Kidney (tissue), 14 donors: ENCODE measurements around the gene ARSG. TPM values are rescaled to one million over a fixed set of nuclear protein-coding genes. Genes with fewer than 3 reads are reported as not detected.
A peak's percentile ranks its signal among the peaks of the same experiment; 100 is the strongest.

Experiments used
- DNase-seq, 5 donors: peaks; one replicate each; pipeline ENCODE4 v3.0.0-alpha.2; 2013 to 2020
- FAIRE-seq: peaks from 2 replicates; lab custom pipeline; 2012; peaks lifted over from hg19 to GRCh38; lab: Jason Lieb, UNC
- H3K27ac ChIP-seq, 2 donors: one replicate each; pipeline ENCODE4 v1.7.0; 2013; ENCODE audit warnings: low read depth in 2 of 2, low read length in 2 of 2, inconsistent platforms in 1 of 2
- H3K27me3 ChIP-seq: one replicate; pipeline ENCODE4 v1.7.1; 2013; ENCODE audit warnings: low read length, inconsistent platforms; ENCODE audit not compliant: control insufficient read depth, insufficient read depth
- H3K36me3 ChIP-seq, 3 donors: one replicate each; pipeline versions ENCODE4 v1.7.0 to v1.7.1; 2013; ENCODE audit warnings: low read length in 3 of 3, control low read depth in 1 of 3, inconsistent platforms in 1 of 3; ENCODE audit not compliant: insufficient read depth in 3 of 3, control insufficient read depth in 2 of 3
- H3K4me1 ChIP-seq, 3 donors: one replicate each; pipeline versions ENCODE4 v1.7.0 to v1.7.1; 2013; ENCODE audit warnings: low read length in 3 of 3, inconsistent platforms in 1 of 3, low read depth in 1 of 3; ENCODE audit not compliant: control insufficient read depth in 2 of 3, insufficient read depth in 2 of 3
- H3K4me3 ChIP-seq, 3 donors: one replicate each; pipeline versions ENCODE4 v1.7.0 to v1.8.1; 2013; ENCODE audit warnings: low read length in 3 of 3, control low read depth in 1 of 3, inconsistent platforms in 1 of 3
- H3K9ac ChIP-seq, 3 donors: one replicate each; pipeline versions ENCODE4 v1.7.0 to v1.7.1; 2013; ENCODE audit warnings: low read length in 3 of 3, control low read depth in 1 of 3, inconsistent platforms in 1 of 3
- H3K9me3 ChIP-seq, 3 donors: one replicate each; pipeline versions ENCODE4 v1.7.0 to v1.7.1; 2013; ENCODE audit warnings: low read length in 3 of 3, control low read depth in 1 of 3, inconsistent platforms in 1 of 3; ENCODE audit not compliant: control insufficient read depth in 2 of 3, insufficient read depth in 1 of 3
- CTCF ChIP-seq: IDR thresholded peaks from 3 replicates; pipeline ENCODE4 v1.5.1; 2012; ENCODE audit warnings: mild to moderate bottlenecking, moderate library complexity, borderline replicate concordance; ENCODE audit not compliant: insufficient read depth; ENCODE audit errors: extremely low read depth
- intact Hi-C: fragments of 100-400 bp; cut with DNase I; formaldehyde crosslinking; loops from one replicate; pipeline ENCODE4 v1.11.1; 2022
- polyA plus RNA-seq: library from polyadenylated mRNA; stranded (reverse); fragments of 350-450 nt; fragmentation: Illumina TruSeq; extraction: RNeasy Lipid Tissue Mini Kit (QIAGEN cat#74804); gene quantifications from one replicate; pipeline ENCODE4 v1.2.3, GENCODE V29; 2014; ENCODE audit warnings: low read depth, low replicate concordance; ENCODE audit not compliant: insufficient read depth
- total RNA-seq: library from RNA; stranded (reverse); fragmentation: NEBNext Ultra II Directional; extraction: Animal tissue kit (Norgen Biotek cat#: 25700); gene quantifications from one replicate; pipeline ENCODE4 v1.2.1, GENCODE V29; 2021
- donor health status: control.
- donor health status: control.
- donor health status: control.
- donor health status: control.
- donor health status: control.
- donor health status: DM: yes; HTN: yes; CAD: no.
- donor health status: Normal renal cell carcinoma (clear cell type).

ARSG gene
- total and polyA plus RNA-seq, 2 donors from 2014 or later: 5.0 to 12.6 TPM

- Histone ChIP-seq H3K9ac (no peak overlapping the region), H3K36me3 (peaks cover 0 to 47% (median 40%) of the 10 kb centered on the region in 3 donors), H3K27me3 (no peaks in the 10 kb centered on the region), H3K4me3 (no peak overlapping the region), H3K4me1 (peaks cover 0 to 4% (median 3%) of the 10 kb centered on the region in 3 donors), H3K9me3 (no peaks in the 10 kb centered on the region), H3K27ac (no peak overlapping the region)
- DNase-seq (no peak), FAIRE-seq (no peak)
- TF ChIP-seq CTCF: no peak
- intact Hi-C loops: loop anchor here (10.0 kb wide), 1 partner anchor 171 kb away; no protein-coding TSS in a partner anchor
Measured at GRCh38 chr17:68435361-68435760, 144.1 kb downstream of the ARSG start.

- FAIRE-seq (no peak), DNase-seq (peak in 4 of 5 donors; percentile 80 to 88 (median 86))
- Histone ChIP-seq H3K36me3 (peaks cover 0 to 39% (median 33%) of the 10 kb centered on the region in 3 donors), H3K9ac (no peak overlapping the region), H3K4me3 (no peak overlapping the region), H3K4me1 (peaks cover 0 to 11% (median 7%) of the 10 kb centered on the region in 3 donors), H3K27me3 (no peaks in the 10 kb centered on the region), H3K9me3 (no peaks in the 10 kb centered on the region), H3K27ac (no peak overlapping the region)
- intact Hi-C loops: loop anchor here (10.0 kb wide), 1 partner anchor 171 kb away; no protein-coding TSS in a partner anchor
- peak; percentile 93 for TF ChIP-seq CTCF
Measured at GRCh38 chr17:68435876-68436842, 144.9 kb downstream of the ARSG start.

GRCh38 chr17:68437979-68438822, 146.9 kb downstream of the ARSG start:
- no peak overlapping the region for H3K4me3 ChIP-seq
- no peak overlapping the region for H3K9ac ChIP-seq
- no peak for TF ChIP-seq CTCF
- DNase-seq: peak in 1 of 5 donors; percentile 33
- intact Hi-C loops: loop anchor here (10.0 kb wide), 1 partner anchor 173 kb away; no protein-coding TSS in a partner anchor
- no peak for FAIRE-seq
- peaks cover 0 to 18% (median 14%) of the 10 kb centered on the region in 3 donors for H3K4me1 ChIP-seq
- no peaks in the 10 kb centered on the region for H3K27me3 ChIP-seq
- no peaks in the 10 kb centered on the region for H3K9me3 ChIP-seq
- H3K36me3 ChIP-seq: peaks cover 0 to 19% (median 18%) of the 10 kb centered on the region in 3 donors
- peak overlapping the region; percentile 33 to 80 for H3K27ac ChIP-seq
